ENCODE results near the gene NANOS2.
A peak's percentile ranks its signal among the peaks of the same experiment; 100 is the strongest.
"Not testable (repeated sequence)": the region's sequence is repeated elsewhere in the genome, so short reads cannot be mapped to it uniquely, and the experiment has no call there.

The NANOS2 gene

DNA sequence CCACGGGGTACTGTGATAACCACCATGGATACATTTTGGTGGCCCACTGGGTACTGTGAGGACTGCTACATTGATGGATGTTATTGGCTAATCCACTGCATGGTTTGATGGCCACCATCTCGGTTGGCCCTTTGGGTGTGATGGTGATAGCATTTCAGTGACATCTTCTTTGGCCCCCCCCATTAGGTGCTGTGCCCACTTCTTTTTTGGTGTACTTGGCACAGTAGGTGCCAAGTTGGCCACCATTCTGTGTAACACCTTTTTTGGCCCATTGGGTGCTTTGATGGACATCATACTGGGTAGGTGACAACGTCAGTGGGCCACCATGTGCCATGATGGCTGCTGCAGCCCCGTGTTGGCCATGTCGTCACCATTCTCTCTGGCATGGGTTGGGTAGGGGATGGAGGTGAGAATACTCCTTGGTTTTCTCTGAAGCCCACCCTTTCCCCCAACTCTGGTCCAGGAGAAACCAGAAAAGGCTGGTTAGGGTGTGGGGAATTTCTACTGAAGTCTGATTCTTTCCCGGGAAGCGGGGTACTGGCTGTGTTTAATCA, 41.3 kb downstream of the NANOS2 start:
- DNase-seq: no peak

DNA sequence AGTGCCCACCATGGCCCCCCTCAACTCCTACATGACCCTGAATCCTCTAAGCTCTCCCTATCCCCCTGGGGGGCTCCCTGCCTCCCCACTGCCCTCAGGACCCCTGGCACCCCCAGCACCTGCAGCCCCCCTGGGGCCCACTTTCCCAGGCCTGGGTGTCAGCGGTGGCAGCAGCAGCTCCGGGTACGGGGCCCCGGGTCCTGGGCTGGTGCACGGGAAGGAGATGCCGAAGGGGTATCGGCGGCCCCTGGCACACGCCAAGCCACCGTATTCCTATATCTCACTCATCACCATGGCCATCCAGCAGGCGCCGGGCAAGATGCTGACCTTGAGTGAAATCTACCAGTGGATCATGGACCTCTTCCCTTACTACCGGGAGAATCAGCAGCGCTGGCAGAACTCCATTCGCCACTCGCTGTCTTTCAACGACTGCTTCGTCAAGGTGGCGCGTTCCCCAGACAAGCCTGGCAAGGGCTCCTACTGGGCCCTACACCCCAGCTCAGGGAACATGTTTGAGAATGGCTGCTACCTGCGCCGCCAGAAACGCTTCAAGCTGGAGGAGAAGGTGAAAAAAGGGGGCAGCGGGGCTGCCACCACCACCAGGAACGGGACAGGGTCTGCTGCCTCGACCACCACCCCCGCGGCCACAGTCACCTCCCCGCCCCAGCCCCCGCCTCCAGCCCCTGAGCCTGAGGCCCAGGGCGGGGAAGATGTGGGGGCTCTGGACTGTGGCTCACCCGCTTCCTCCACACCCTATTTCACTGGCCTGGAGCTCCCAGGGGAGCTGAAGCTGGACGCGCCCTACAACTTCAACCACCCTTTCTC, 42.3 kb downstream of the NANOS2 start:
- no peak for DNase-seq

DNA sequence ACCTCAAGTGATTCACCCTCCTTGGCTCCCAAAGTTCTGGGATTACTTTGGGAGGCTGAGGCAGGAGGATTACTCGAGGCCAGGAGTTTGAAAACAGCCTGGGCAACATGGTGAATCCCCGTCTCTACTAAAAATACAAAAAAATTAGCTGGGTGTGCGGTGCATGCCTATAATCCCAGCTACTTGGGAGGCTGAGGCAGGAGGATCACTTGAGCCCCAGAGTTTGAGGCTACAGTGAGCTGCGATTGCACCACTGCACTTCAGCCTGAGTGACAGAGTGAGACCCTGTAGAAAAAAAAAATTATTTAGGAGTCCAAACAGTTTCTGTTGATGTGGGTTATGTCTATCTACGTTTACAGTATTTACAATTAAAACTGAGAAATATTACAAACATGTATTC, 43.8 kb downstream of the NANOS2 start:
- DNase-seq: no peak

DNA sequence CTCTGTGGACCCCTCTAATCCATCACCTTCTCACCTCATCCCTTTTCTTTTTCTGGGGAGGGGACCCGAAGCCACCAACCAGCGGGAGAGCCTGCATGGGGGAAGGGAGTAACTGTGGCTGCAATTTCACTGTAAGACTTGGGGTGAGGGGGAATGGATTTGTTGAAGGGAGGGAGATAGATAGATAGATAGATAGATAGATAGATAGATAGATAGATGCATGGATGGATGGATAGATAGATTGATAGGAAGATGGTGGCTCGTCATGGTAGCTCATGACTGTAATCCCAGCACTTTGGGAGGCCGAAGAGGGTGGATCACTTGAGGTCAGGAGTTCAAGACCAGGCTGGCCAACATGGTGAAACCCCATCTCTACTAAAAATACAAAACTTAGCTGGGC, 47.3 kb downstream of the NANOS2 start:
- DNase-seq: not testable (repeated sequence)

DNA sequence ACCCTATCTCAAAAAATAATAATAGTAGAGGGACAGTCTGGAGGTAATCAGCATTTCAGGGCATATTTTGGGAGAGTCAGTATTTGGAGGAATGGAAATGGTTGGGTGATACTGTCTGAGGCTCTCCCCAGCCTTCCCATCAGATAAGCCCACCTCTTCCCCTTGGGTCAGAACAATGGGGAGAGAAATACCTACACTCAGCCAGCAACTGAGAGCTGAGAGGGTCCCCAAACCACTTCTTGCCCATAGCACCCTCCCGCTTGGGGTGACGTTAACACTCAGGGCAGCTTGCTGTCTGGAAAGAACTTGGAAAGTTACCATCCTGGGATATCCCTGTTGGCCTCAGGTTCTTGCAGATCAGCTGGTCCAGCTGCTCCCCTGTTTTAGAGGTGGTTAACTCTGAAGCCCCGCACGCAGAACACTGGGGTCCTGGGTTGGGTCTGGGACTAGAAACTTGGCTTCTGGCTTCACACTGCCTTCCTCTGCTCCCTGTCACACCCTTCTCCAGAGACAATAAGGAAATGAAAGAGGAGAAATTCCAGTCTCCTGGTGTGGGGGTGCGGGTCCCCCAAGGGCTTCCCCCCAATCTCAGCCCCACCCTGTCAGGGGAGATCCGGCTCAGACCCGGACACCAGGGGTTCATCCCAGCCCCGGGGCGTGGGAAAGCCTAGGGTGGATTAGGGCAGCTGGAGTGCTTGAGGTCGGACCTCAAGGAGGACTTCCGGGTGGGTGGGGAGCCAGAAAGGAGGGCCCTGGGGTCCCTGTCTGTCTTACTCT, 48.0 kb downstream of the NANOS2 start:
- DNase-seq: no peak

DNA sequence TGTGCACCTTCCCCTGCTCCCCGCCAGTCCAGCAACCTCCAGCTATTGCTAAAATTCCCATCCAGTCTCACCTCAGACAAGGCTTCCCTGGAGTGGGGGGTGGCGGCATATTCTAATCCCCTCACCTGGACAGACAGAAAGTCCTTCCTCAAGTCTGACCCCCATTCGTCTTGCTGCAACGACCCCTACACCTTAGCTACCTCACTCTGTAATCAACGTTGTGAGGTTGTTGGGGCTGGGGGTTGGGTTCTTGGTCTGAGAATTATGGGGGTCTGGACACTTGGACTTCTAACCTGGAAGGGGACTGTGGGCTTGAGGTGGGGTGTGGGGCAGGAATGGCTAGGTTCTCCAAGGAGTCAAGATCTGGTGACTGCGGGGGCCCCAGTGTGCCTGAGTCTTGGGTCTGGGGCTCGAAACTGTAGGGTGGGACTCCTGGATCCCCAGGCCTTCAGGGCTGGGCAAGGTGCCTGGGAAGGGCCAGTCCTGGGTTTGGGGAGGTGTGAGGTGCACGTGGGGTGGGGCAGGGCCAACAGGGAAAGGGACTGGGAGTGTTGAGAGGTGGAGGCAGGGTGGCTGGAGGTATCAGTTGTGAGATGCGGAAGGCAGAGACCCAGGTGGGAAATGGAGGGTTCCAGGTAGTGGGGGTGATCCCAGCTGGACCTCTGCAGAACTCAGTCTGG, 49.2 kb downstream of the NANOS2 start:
- DNase-seq: no peak

DNA sequence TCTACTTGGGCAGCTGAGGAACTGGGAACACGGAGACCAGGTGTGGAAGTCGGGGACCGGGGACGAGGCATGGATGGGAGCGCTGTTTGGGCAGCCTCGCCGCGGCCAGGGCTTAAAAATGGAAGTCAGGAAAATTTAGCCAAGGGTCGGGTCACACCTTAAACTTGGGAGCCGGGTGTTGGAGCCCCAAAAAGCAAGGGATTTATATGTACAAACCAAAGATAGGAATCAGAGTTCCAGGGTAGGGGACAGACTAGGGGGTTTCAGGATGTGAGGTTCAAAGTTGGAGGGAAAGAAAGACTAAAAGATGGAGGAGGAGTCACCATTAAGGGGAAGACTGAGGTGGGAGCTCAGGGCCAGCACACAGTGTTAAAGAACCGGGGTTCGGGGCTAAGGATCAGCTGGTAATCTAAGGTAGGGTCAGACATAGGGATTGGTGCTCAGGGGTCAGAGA, 49.9 kb downstream of the NANOS2 start:
- DNase-seq: peak; percentile 55

DNA sequence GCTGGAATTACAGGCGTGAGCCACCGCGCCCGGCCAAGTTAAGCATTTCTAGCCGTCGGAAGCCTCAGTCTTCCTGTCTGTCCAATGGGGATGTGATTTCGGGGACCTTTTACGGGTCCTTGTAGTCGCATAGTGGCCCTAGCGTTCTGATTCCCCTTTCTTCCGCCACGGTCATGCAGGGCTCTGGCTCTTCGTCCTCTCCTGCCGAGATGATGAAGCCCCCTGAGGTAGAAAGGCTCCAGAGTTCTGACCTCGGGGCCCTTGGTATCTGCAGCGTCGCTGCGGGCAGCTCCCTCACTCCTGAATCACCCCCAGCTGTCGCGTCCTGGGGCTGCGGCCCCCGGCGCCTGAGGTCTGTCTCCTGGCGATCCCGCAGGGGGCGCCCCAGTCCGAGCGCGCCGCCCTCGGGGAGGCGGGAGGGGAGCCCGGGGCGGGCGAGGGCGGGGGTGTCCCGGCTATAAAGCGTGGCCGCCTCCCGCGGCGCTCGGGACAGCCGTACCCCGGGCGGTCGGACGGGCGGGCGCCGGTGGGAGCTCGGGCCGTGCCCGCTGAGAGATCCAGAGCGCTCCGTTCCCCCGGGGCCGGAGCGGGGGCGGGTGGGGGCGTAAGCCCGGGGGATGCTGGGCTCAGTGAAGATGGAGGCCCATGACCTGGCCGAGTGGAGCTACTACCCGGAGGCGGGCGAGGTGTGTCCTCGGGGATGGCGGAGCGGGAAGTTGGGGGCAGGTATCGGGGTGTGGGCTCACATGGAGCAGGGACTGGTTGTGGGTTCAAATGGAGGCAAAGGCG, 50.5 kb downstream of the NANOS2 start, which contains the start of gene FOXA3:
FOXA3 (plus strand) TSS at position 487 of the 789 bp plus-strand sequence; CDS start at position 618, 131 bp downstream.
- peak; percentile 62 for DNase-seq

DNA sequence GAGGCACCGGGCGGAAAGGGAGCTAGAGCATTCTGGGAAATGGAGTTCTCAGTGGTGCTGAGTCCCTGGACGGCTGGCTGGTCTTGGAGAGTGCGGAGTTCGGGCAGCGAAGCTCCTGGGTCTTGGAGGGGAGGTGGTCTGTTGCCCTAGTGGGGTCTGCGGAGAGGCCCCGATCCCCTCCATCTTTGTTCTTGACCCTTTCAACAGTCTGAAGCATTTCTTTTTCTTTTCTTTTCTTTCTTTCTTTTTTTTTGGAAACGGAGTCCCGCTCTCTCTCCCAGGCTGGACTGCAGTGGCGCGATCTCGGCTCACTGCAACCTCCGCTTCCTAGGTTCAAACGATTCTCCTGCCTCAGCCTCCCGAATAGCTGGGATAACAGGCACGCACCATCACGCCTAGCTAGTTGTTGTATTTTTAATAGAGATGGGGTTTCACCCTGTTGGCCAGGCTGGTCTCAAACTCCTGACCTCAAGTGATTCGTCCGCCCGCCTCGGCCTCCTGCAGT, 51.2 kb downstream of the NANOS2 start:
- DNase-seq: no peak

Data from NCI-H510A treated with DMSO at 0.1 percent for 48 hours (cell line).